ENCODE data around the gene BZW1. TPM values are rescaled to one million over a fixed set of nuclear protein-coding genes. Genes with fewer than 3 reads are reported as not detected.
"Not testable (repeated sequence)": the region's sequence is repeated elsewhere in the genome, so short reads cannot be mapped to it uniquely, and the experiment has no call there.

Gene BZW1
- total and polyA plus RNA-seq, 5 donors from 2014 or later, result 181 to 261 (median 234) TPM

DNA sequence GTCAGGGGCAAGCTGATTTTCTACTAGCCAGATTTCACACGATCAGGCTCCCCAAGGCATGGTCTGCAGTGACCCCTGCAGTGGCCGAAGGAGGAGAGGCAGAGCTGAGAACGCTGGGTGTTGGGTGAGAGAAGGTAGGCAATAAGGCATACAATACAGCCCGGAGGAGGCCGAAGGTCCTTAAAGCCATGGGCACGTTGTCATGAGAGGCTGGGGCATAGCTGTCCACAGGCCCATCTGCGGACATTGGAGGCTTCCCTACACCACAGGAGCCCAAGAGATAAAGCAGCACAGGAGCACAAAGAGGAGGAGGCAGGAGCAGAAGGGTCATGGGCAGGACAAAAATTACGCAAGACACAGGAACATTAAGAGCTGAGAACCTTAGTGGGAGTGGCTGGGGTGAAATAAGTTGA is 16.7 kb upstream of the BZW1 start:
- peaks cover 0 to 2% (median 0%) of the 10 kb centered on the region in 7 donors for H3K9me3 Mint-ChIP-seq
- H3K36me3 Mint-ChIP-seq, result no peaks in the 10 kb centered on the region
- H3K4me3 ChIP-seq (ENCODE audit: low read depth, low read length), result no peak overlapping the region
- no peaks in the 10 kb centered on the region for H3K4me1 Mint-ChIP-seq
- no peak for DNase-seq
- H3K36me3 ChIP-seq (ENCODE audit: control insufficient read depth, insufficient read depth, low read length), result no peaks in the 10 kb centered on the region
- peaks cover 5% of the 10 kb centered on the region for H3K27me3 ChIP-seq (ENCODE audit: control insufficient read depth, insufficient read depth, low read length)
- H3K27me3 Mint-ChIP-seq, result peaks cover 19% of the 10 kb centered on the region
- H3K27ac Mint-ChIP-seq, result no peak overlapping the region
- no peak for ATAC-seq (ENCODE audit: low read depth in 2 of 2)
- no peak overlapping the region for H3K27ac ChIP-seq (ENCODE audit: insufficient read depth, low read length, poor library complexity, severe bottlenecking)
- no peaks in the 10 kb centered on the region for H3K4me1 ChIP-seq (ENCODE audit: control insufficient read depth, insufficient read depth, low read length, poor library complexity, severe bottlenecking)
- H3K9me3 ChIP-seq (ENCODE audit: control insufficient read depth in 2 of 2, low read length in 2 of 2), result no peaks in the 10 kb centered on the region
- H3K4me3 Mint-ChIP-seq, result no peak overlapping the region

DNA sequence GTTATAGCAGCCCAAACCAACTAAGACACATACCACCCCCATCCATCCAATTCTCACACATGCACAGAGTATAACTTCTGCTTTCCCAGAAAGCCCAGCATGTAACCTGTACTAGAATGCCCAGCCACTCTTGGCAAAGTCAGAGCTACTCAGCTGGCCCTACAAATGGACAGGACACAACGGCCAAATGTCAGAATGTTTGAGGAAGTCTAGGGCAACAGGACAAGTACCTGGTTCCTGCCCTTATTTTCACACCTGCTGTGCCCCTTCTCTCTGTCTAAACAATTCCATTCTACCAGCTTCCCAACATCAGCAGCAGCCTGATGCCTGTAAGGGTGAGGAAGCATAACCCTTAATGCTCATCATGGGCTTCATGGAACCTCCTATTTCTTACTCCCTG is 15.1 kb upstream of the BZW1 start:
- Mint-ChIP-seq H3K4me1 (peaks cover 0 to 2% (median 0%) of the 10 kb centered on the region in 4 donors), H3K4me3 (no peak overlapping the region), H3K27ac (no peak overlapping the region), H3K9me3 (peaks cover 0 to 4% (median 0%) of the 10 kb centered on the region in 7 donors), H3K36me3 (no peaks in the 10 kb centered on the region), H3K27me3 (peaks cover 9% of the 10 kb centered on the region)
- ATAC-seq (ENCODE audit: low read depth in 2 of 2) (no peak), DNase-seq (no peak)
- Histone ChIP-seq H3K27me3 (ENCODE audit: control insufficient read depth, insufficient read depth, low read length) (peaks cover under 1% of the 10 kb centered on the region), H3K4me1 (ENCODE audit: control insufficient read depth, insufficient read depth, low read length, poor library complexity, severe bottlenecking) (no peaks in the 10 kb centered on the region), H3K4me3 (ENCODE audit: low read depth, low read length) (no peak overlapping the region), H3K27ac (ENCODE audit: insufficient read depth, low read length, poor library complexity, severe bottlenecking) (no peak overlapping the region), H3K9me3 (ENCODE audit: control insufficient read depth in 2 of 2, low read length in 2 of 2) (no peaks in the 10 kb centered on the region), H3K36me3 (ENCODE audit: control insufficient read depth, insufficient read depth, low read length) (no peaks in the 10 kb centered on the region)

GRCh38 chr2:200797242-200797770 is 14.4 kb upstream of the BZW1 start:
- Mint-ChIP-seq H3K4me3 (no peak overlapping the region), H3K27ac (no peak overlapping the region), H3K9me3 (peaks cover 0 to 5% (median 0%) of the 10 kb centered on the region in 7 donors), H3K27me3 (peaks cover 11% of the 10 kb centered on the region), H3K4me1 (peaks cover 0 to 5% (median 0%) of the 10 kb centered on the region in 4 donors), H3K36me3 (no peaks in the 10 kb centered on the region)
- H3K4me3 ChIP-seq (ENCODE audit: low read depth, low read length), result no peak overlapping the region
- ATAC-seq (ENCODE audit: low read depth in 2 of 2), result no peak
- no peaks in the 10 kb centered on the region for H3K27me3 ChIP-seq (ENCODE audit: control insufficient read depth, insufficient read depth, low read length)
- no peaks in the 10 kb centered on the region for H3K4me1 ChIP-seq (ENCODE audit: control insufficient read depth, insufficient read depth, low read length, poor library complexity, severe bottlenecking)
- H3K27ac ChIP-seq (ENCODE audit: insufficient read depth, low read length, poor library complexity, severe bottlenecking), result no peak overlapping the region
- no peaks in the 10 kb centered on the region for H3K9me3 ChIP-seq (ENCODE audit: control insufficient read depth in 2 of 2, low read length in 2 of 2)
- DNase-seq, result no peak
- H3K36me3 ChIP-seq (ENCODE audit: control insufficient read depth, insufficient read depth, low read length), result no peaks in the 10 kb centered on the region

- H3K27me3 Mint-ChIP-seq, result peaks cover 11% of the 10 kb centered on the region
- H3K4me1 ChIP-seq (ENCODE audit: control insufficient read depth, insufficient read depth, low read length, poor library complexity, severe bottlenecking), result no peaks in the 10 kb centered on the region
- no peak for DNase-seq
- no peaks in the 10 kb centered on the region for H3K27me3 ChIP-seq (ENCODE audit: control insufficient read depth, insufficient read depth, low read length)
- H3K4me1 Mint-ChIP-seq, result peaks cover 0 to 5% (median 0%) of the 10 kb centered on the region in 4 donors
- no peaks in the 10 kb centered on the region for H3K36me3 ChIP-seq (ENCODE audit: control insufficient read depth, insufficient read depth, low read length)
- peak overlapping the region in 1 of 3 donors; percentile 50 for H3K27ac Mint-ChIP-seq
- peaks cover 0 to 5% (median 0%) of the 10 kb centered on the region in 7 donors for H3K9me3 Mint-ChIP-seq
- no peak overlapping the region for H3K27ac ChIP-seq (ENCODE audit: insufficient read depth, low read length, poor library complexity, severe bottlenecking)
- no peaks in the 10 kb centered on the region for H3K9me3 ChIP-seq (ENCODE audit: control insufficient read depth in 2 of 2, low read length in 2 of 2)
- no peaks in the 10 kb centered on the region for H3K36me3 Mint-ChIP-seq
- no peak overlapping the region for H3K4me3 Mint-ChIP-seq
- no peak for ATAC-seq (ENCODE audit: low read depth in 2 of 2)
- H3K4me3 ChIP-seq (ENCODE audit: low read depth, low read length), result no peak overlapping the region
Observed at GRCh38 chr2:200798514-200798913, 13.2 kb upstream of the BZW1 start.

DNA sequence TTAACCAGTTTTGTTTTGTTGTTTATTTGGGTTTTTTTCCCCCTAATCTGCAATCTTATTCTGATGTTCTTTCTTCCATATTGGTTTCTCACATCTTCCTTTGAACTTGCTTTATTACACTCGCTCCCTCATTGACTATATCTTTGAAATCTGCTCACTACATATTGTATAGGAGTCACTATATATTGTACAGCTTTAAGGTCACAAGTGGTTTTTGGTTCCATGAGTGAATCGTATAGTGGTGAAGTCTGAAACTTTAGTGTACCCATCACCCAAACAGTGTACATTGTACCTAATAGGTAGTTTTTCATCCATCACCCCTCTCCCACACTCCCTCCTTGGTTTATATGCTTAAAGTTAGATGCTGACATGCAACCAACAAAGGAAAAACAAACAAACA is 11.3 kb upstream of the BZW1 start:
- Mint-ChIP-seq H3K27ac (no peak overlapping the region), H3K4me3 (no peak overlapping the region), H3K4me1 (peaks cover 0 to 5% (median 0%) of the 10 kb centered on the region in 4 donors), H3K27me3 (peaks cover 12% of the 10 kb centered on the region), H3K36me3 (no peaks in the 10 kb centered on the region), H3K9me3 (peaks cover 0 to 5% (median 0%) of the 10 kb centered on the region in 7 donors)
- H3K4me3 ChIP-seq (ENCODE audit: low read depth, low read length), result no peak overlapping the region
- DNase-seq (no peak), ATAC-seq (ENCODE audit: low read depth in 2 of 2) (no peak)
- H3K9me3 ChIP-seq (ENCODE audit: control insufficient read depth in 2 of 2, low read length in 2 of 2), result no peaks in the 10 kb centered on the region
- H3K27ac ChIP-seq (ENCODE audit: insufficient read depth, low read length, poor library complexity, severe bottlenecking), result no peak overlapping the region
- no peaks in the 10 kb centered on the region for H3K4me1 ChIP-seq (ENCODE audit: control insufficient read depth, insufficient read depth, low read length, poor library complexity, severe bottlenecking)
- H3K27me3 ChIP-seq (ENCODE audit: control insufficient read depth, insufficient read depth, low read length), result no peaks in the 10 kb centered on the region
- H3K36me3 ChIP-seq (ENCODE audit: control insufficient read depth, insufficient read depth, low read length), result no peaks in the 10 kb centered on the region

DNA sequence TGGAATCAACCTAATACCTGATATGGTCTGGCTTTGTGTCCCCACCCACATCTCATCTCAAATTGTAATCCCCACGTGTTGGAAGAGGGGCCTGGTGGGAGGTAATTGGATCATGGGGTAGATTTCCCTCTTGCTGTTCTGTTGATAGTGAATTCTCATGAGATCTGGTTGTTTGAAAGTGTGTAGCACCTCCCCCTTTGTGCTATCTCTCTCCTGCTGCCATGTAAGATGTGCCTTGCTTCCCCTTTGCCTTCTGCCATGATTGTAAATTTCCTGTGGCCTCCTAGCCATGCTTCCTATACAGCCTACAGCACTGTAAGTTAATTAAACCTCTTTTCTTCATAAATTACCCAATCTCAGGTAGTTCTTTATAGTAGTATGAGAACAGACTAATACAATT is 10.3 kb upstream of the BZW1 start:
- not testable (repeated sequence) for H3K36me3 Mint-ChIP-seq; H3K9me3 ChIP-seq (ENCODE audit: control insufficient read depth in 2 of 2, low read length in 2 of 2); H3K9me3 Mint-ChIP-seq; H3K4me3 Mint-ChIP-seq; DNase-seq; H3K4me1 Mint-ChIP-seq; H3K4me3 ChIP-seq (ENCODE audit: low read depth, low read length); H3K27ac Mint-ChIP-seq; H3K27me3 ChIP-seq (ENCODE audit: control insufficient read depth, insufficient read depth, low read length); H3K36me3 ChIP-seq (ENCODE audit: control insufficient read depth, insufficient read depth, low read length); H3K27ac ChIP-seq (ENCODE audit: insufficient read depth, low read length, poor library complexity, severe bottlenecking); ATAC-seq (ENCODE audit: low read depth in 2 of 2); H3K4me1 ChIP-seq (ENCODE audit: control insufficient read depth, insufficient read depth, low read length, poor library complexity, severe bottlenecking)
- peaks cover 17% of the 10 kb centered on the region for H3K27me3 Mint-ChIP-seq

DNA sequence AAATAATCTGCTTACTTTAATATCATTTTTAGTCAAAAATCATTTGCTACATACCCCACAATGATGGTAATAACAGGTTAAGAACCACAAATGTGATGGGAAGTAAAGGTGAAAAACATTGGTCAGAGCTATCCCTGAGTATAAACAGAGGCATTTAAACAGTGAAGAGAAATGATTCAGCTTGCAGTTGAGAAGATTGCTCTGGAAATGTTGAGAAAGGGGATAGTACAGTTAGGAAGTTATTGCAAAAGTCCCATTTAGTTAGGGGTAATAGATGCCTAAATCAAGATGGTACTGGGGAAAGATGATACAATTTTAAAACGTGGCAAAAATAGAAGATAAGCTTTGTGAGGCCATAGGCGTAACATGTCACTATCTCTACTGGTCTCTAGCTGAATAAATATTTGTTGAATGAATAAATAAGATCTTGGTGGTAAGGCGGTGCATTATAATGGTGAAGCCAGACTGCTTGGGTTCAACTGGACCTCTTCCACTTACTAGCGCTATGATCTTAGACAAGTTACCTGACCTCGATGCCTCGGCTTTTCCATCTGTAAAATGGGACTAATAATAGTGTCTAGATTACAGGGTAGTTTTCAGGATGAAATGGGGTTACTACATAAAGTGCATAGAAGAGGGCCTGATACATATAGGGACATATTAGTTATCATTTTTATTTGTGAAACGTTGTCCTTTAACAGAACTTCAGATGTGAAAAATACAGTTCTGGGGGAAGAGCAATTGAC is 2.0 kb upstream of the BZW1 start:
- Mint-ChIP-seq H3K9me3 (no peaks in the 10 kb centered on the region), H3K36me3 (peaks cover 6% of the 10 kb centered on the region), H3K27me3 (peaks cover 11% of the 10 kb centered on the region), H3K27ac (peak overlapping the region; percentile 78 to 99 (median 96)), H3K4me1 (peaks cover 10 to 37% (median 26%) of the 10 kb centered on the region in 4 donors), H3K4me3 (peak overlapping the region; percentile 88 to 100 (median 99))
- H3K36me3 ChIP-seq (ENCODE audit: control insufficient read depth, insufficient read depth, low read length), result peaks cover 15% of the 10 kb centered on the region
- no peak overlapping the region for H3K27ac ChIP-seq (ENCODE audit: insufficient read depth, low read length, poor library complexity, severe bottlenecking)
- H3K4me1 ChIP-seq (ENCODE audit: control insufficient read depth, insufficient read depth, low read length, poor library complexity, severe bottlenecking), result peaks cover 34% of the 10 kb centered on the region
- H3K27me3 ChIP-seq (ENCODE audit: control insufficient read depth, insufficient read depth, low read length), result no peaks in the 10 kb centered on the region
- DNase-seq, result no peak
- H3K9me3 ChIP-seq (ENCODE audit: control insufficient read depth in 2 of 2, low read length in 2 of 2), result no peaks in the 10 kb centered on the region
- no peak for ATAC-seq (ENCODE audit: low read depth in 2 of 2)
- H3K4me3 ChIP-seq (ENCODE audit: low read depth, low read length), result no peak overlapping the region

Measured in CD4-positive, CD25-positive, alpha-beta regulatory T cell (primary cell).